GM23338 (cell line): ENCODE data around the gene MAGEA2. TPM values are rescaled to one million over a fixed set of nuclear protein-coding genes. Genes with fewer than 3 reads are reported as not detected.
"Not testable (repeated sequence)": the region's sequence is repeated elsewhere in the genome, so short reads cannot be mapped to it uniquely, and the experiment has no call there.

Experiments used
- ATAC-seq: fragments of 200-7000 bp; cut with Tn5 transposase; 3 replicates; pipeline ENCODE4 v1.9.1; 2020
- DNase-seq: peaks from one replicate; pipeline ENCODE4 v3.0.0-alpha.2; 2015; ENCODE audit warnings: low spot score
- H2AFZ ChIP-seq: fragments of 200-600 bp; sonication (generic); 2 replicates; pipeline ENCODE4 v1.8.0; 2016; ENCODE audit warnings: antibody characterized with exemption, mild to moderate bottlenecking, moderate library complexity
- H3F3A ChIP-seq: fragments of 200-600 bp; sonication (generic); replicated peaks from 2 replicates; pipeline ENCODE4 v1.8.0; 2017; ENCODE audit warnings: antibody characterized with exemption, mixed run types, low read depth
- H3K27ac ChIP-seq: fragments of 200-600 bp; sonication (generic); 2 replicates; pipeline ENCODE4 v1.6.1; 2016; ENCODE audit warnings: low read depth
- H3K27me3 ChIP-seq: fragments of 200-600 bp; sonication (generic); 2 replicates; pipeline ENCODE4 v1.8.0; 2016; ENCODE audit warnings: mild to moderate bottlenecking, mixed run types, moderate library complexity; ENCODE audit not compliant: insufficient read depth
- H3K36me3 ChIP-seq: fragments of 200-600 bp; sonication (generic); 2 replicates; pipeline ENCODE4 v1.8.0; 2016; ENCODE audit warnings: mild to moderate bottlenecking; ENCODE audit not compliant: insufficient read depth
- H3K4me1 ChIP-seq: fragments of 200-600 bp; sonication (generic); 2 replicates; pipeline ENCODE4 v1.8.0; 2016; ENCODE audit warnings: mild to moderate bottlenecking, moderate library complexity; ENCODE audit not compliant: insufficient read depth
- H3K4me2 ChIP-seq: fragments of 200-600 bp; sonication (generic); 2 replicates; pipeline ENCODE4 v1.7.1; 2017; ENCODE audit warnings: mixed run types
- H3K4me3 ChIP-seq: fragments of 200-600 bp; sonication (generic); 2 replicates; pipeline ENCODE4 v1.6.1; 2016; ENCODE audit warnings: mixed run types
- H3K79me2 ChIP-seq: fragments of 200-600 bp; sonication (generic); replicated peaks from 2 replicates; pipeline ENCODE4 v1.8.0; 2017; ENCODE audit warnings: mild to moderate bottlenecking; ENCODE audit not compliant: insufficient read depth
- H3K9me2 ChIP-seq: fragments of 200-600 bp; sonication (generic); 2 replicates; pipeline ENCODE4 v1.8.0; 2017; ENCODE audit not compliant: insufficient read depth
- H4K20me1 ChIP-seq: fragments of 200-600 bp; sonication (generic); replicated peaks from 2 replicates; pipeline ENCODE4 v1.8.0; 2017; ENCODE audit warnings: mild to moderate bottlenecking; ENCODE audit not compliant: insufficient read depth
- H3K27ac Mint-ChIP-seq: 2 replicates; pipeline ENCODE4 v1.8.0; 2020; ENCODE audit warnings: inconsistent platforms, mild to moderate bottlenecking, moderate library complexity, mixed read lengths
- H3K27me3 Mint-ChIP-seq: 3 replicates; pipeline ENCODE4 v1.8.0; 2022; ENCODE audit warnings: low read depth, mild to moderate bottlenecking, moderate library complexity, mixed read lengths, inconsistent platforms; ENCODE audit not compliant: insufficient read depth, poor library complexity
- H3K36me3 Mint-ChIP-seq: 3 replicates; pipeline ENCODE4 v1.8.0; 2021; ENCODE audit warnings: low read depth, mild to moderate bottlenecking, inconsistent platforms, moderate library complexity, mixed read lengths
- H3K4me1 Mint-ChIP-seq: 3 replicates; pipeline ENCODE4 v1.8.0; 2020; ENCODE audit warnings: mild to moderate bottlenecking, inconsistent platforms, mixed read lengths
- H3K4me3 Mint-ChIP-seq: 3 replicates; pipeline ENCODE4 v1.8.0; 2021; ENCODE audit warnings: moderate library complexity, mild to moderate bottlenecking, inconsistent platforms, mixed read lengths
- H3K9me3 Mint-ChIP-seq: 3 replicates; pipeline ENCODE4 v1.8.0; 2020; ENCODE audit warnings: moderate library complexity, mild to moderate bottlenecking, inconsistent platforms, mixed read lengths
- polyA plus RNA-seq: library from polyadenylated mRNA; unstranded; fragments of >200 nt; fragmentation: Nextera tagmentation; extraction: Ambion mirVana; gene quantifications from 2 replicates; pipeline ENCODE4 v1.2.1, GENCODE V29; 2016
- total RNA-seq: library from RNA; depleted of rRNA; stranded (reverse); fragments of >200 nt; shearing (Covaris generic); gene quantifications from 2 replicates; pipeline ENCODE4 v1.2.3, GENCODE V29; 2014

Gene MAGEA2
- total and polyA plus RNA-seq, 2 experiments from 2014 or later, result 1.5 to 5.5 TPM

DNA sequence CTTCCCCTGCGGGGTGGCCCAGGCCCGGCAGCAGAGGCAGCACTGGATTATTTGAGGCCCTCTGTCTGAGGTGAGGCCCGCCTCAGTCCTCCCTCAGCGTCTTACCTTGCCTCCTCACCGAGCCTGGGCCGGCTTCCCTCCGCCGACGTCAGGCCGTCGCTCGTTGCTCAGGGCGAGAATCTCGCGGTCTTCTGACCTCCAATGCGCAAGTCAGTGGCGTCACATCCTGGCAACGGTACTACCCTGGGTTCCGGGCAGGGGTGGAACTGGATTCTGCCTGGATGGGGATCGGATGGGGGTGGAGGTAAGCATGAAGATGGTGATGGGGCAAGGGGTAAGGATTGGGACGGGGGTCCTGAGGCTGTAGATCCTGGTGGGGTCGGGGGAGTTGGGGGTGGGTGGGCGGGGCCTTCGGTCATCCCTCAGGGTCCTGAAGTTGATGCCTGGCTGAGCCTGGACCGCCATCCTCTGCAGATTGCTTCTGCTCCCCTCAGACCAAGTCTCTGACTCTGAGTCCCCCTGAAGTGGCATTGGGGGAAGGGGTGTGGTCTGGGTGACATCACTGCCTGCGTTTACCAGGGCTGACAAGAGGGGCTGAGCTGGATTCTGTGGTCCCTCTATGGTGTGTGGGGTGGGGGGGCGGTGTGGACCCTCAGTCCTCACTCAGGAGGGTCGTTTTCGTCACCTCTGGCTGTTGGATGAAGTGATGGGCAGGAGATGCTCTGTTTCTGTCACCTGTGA is 16.1 kb upstream of the MAGEA2 start, which contains the start of gene MAGEA6:
TSS of gene MAGEA6 (minus strand) at position 141 of the 741 bp plus-strand sequence. CDS start 2,039 bp downstream, outside the sequence.
- H3K4me1 ChIP-seq, H3K4me1 Mint-ChIP-seq, H3K27me3 Mint-ChIP-seq, H3K27ac Mint-ChIP-seq, H2AFZ ChIP-seq, H3K9me2 ChIP-seq, H3K4me3 Mint-ChIP-seq, H3K79me2 ChIP-seq, H4K20me1 ChIP-seq, H3K4me2 ChIP-seq, H3K36me3 ChIP-seq, H3K4me3 ChIP-seq, ATAC-seq, H3K9me3 Mint-ChIP-seq, H3K27ac ChIP-seq, DNase-seq, H3K27me3 ChIP-seq, H3K36me3 Mint-ChIP-seq, H3F3A ChIP-seq: not testable (repeated sequence)

DNA sequence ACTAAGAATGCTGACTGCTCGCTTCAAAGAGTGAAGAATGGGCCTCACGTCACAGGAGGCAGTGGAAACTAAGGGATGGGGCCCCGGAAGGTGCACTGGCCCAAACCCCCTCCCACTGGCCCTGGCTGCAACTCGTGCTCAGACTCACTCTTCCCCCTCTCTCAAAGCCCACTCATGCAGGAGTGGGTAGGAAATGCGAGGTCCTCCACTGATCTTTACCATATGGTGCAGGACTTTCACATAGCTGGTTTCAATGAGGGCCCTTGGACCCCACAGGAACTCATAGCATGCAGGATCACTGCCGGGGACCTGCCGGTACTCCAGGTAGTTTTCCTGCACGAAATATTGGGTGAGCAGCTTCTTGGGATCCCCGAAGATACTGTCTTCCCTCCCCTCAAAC is 12.9 kb upstream of the MAGEA2 start:
- H4K20me1 ChIP-seq, H2AFZ ChIP-seq, H3K4me3 Mint-ChIP-seq, DNase-seq, H3K27me3 ChIP-seq, H3K9me2 ChIP-seq, H3K4me3 ChIP-seq, H3K27ac ChIP-seq, H3K79me2 ChIP-seq, H3K4me1 Mint-ChIP-seq, H3K36me3 Mint-ChIP-seq, H3K9me3 Mint-ChIP-seq, H3F3A ChIP-seq, ATAC-seq, H3K27ac Mint-ChIP-seq, H3K4me2 ChIP-seq, H3K4me1 ChIP-seq, H3K36me3 ChIP-seq, H3K27me3 Mint-ChIP-seq: not testable (repeated sequence)

DNA sequence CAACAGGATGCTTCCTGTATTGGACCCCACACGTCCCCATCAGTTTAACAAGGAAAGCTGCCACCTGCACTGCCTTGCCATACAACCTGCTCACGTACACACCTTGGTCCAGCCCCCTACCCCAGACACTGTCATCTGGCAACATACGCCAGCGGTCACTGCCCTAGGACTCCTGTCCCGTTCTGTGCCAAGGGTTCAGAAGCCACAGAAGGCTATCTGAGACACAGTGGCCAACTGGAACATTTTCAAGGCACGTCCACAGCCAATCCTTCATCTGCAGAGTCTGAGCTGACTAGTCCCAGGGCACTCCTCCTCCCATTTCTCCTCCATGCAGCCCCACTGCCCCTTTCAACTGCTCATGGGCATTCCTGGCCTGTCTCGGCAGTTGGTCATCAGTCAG is 7.9 kb upstream of the MAGEA2 start:
- H3K36me3 Mint-ChIP-seq, H3K4me3 ChIP-seq, H3K4me2 ChIP-seq, H3K4me3 Mint-ChIP-seq, H3F3A ChIP-seq, H3K4me1 ChIP-seq, H3K9me2 ChIP-seq, H3K27me3 ChIP-seq, H3K36me3 ChIP-seq, H3K9me3 Mint-ChIP-seq, H3K27ac Mint-ChIP-seq, H2AFZ ChIP-seq, H4K20me1 ChIP-seq, H3K4me1 Mint-ChIP-seq, H3K79me2 ChIP-seq, H3K27ac ChIP-seq, ATAC-seq, DNase-seq, H3K27me3 Mint-ChIP-seq: not testable (repeated sequence)

DNA sequence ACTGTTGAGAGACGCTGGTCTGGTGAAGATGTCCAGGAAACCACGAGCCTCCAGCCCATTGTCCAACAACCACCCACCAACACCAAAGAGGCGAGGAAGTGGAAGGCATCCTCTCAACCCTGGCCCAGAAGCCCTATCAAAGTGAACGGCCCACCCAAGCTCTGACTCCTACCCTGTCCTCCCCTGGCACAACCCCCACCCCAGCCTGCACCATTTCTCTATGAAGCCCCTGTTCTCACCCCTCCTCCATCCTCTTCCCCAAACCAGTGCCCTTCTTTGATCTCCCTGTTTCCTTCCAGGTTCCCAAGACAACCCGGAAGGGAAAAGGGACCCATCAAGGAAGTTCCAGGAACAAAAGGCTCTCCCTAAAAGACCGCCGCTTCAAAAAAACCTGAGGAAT is 5.9 kb upstream of the MAGEA2 start:
- H2AFZ ChIP-seq, ATAC-seq, H3K27ac ChIP-seq, H3K27me3 ChIP-seq, H3K9me2 ChIP-seq, H3K36me3 ChIP-seq, H3K27ac Mint-ChIP-seq, H3K4me3 ChIP-seq, H3K36me3 Mint-ChIP-seq, DNase-seq, H4K20me1 ChIP-seq, H3K4me1 Mint-ChIP-seq, H3K9me3 Mint-ChIP-seq, H3F3A ChIP-seq, H3K4me2 ChIP-seq, H3K79me2 ChIP-seq, H3K27me3 Mint-ChIP-seq, H3K4me1 ChIP-seq, H3K4me3 Mint-ChIP-seq: not testable (repeated sequence)

DNA sequence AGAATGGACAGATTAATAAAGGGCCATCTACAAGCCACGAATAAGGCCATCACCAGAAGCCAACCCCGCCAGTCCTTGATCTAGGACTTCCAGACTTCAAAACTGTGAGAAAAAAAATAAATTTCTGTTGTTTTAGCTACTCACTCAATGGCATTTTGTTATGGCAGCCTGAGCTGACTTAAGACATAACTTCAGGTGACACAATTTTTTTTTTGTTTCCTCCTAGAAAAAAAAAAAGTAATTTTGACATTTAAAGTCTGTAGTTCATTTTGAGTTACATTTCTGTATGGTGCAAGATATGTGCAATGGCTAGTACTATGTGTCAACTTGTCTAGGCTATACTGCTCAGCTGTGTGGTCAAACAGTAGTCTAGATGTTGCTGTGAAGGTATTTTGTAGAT is 5.3 kb upstream of the MAGEA2 start, which contains the start of gene CSAG3:
TSS of gene CSAG3 (plus strand) at position 301 of the 400 bp plus-strand sequence.
- not testable (repeated sequence) for H2AFZ ChIP-seq, ATAC-seq, DNase-seq, H3K27me3 ChIP-seq, H3K27me3 Mint-ChIP-seq, H3F3A ChIP-seq, H3K27ac Mint-ChIP-seq, H4K20me1 ChIP-seq, H3K4me2 ChIP-seq, H3K36me3 Mint-ChIP-seq, H3K4me3 ChIP-seq, H3K9me3 Mint-ChIP-seq, H3K79me2 ChIP-seq, H3K4me1 Mint-ChIP-seq, H3K4me1 ChIP-seq, H3K36me3 ChIP-seq, H3K9me2 ChIP-seq, H3K27ac ChIP-seq, H3K4me3 Mint-ChIP-seq

DNA sequence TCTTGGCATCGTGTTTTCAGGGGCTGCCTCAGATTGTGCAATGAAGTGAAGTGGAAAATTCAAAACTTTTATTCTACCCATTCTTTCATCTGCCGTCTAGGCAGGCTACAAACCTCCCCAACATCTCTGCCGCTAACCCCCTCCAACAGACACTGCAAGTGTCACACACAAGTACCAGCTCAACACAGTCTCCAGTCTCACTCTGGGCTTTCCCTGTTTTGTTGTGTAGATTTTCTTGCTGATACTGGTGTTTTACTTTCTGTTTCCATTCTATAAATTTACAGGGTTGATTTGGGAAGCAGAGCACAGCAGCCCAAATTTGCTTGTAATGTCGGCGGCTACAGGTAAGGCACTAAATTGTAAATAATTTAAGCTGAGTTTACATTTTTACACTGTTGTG is 1.2 kb upstream of the MAGEA2 start:
- not testable (repeated sequence) for H3K36me3 Mint-ChIP-seq, ATAC-seq, H3K27ac Mint-ChIP-seq

More for the DNA sequence above, 1.2 kb upstream of the MAGEA2 start:
- not testable (repeated sequence) for H3K27me3 ChIP-seq, H3K4me1 Mint-ChIP-seq, H3K9me2 ChIP-seq, H3K4me1 ChIP-seq, H3K27ac ChIP-seq, H3K27me3 Mint-ChIP-seq, H3F3A ChIP-seq, H3K4me3 ChIP-seq, H3K9me3 Mint-ChIP-seq, H4K20me1 ChIP-seq, H3K4me2 ChIP-seq, H3K79me2 ChIP-seq, DNase-seq, H3K36me3 ChIP-seq, H3K4me3 Mint-ChIP-seq, H2AFZ ChIP-seq
